ENCODE results near the gene LSS.

DNA sequence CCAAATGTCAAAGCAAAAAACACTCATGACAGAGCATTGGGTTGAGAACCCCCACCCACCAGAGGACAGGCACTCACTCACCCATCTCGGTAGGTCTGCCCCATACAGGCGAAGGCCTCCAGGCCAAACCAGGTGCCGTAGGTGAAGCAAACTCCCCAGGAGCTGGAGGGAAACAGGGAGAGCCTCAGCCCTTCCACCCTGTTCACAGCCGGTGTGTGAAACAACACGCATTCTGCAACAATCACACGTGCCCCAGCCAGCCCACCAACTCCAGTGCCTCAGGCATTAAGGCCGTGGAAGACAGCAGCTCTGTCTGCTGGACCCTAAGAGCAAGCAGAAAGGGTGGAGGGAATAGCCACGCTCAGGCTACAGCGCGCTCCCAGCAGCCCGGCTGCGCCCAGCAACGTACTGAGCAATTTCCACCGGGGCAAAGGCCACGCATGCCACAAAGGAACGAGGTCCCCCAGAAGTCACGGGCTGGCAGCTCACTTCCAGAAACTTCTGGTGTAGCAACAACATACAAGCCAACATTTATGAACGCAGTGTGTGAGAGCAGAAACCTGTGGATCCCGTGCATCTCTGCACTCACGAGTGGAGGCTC, 32.9 kb downstream of the LSS start:
- TF ChIP-seq, protein P1, sequence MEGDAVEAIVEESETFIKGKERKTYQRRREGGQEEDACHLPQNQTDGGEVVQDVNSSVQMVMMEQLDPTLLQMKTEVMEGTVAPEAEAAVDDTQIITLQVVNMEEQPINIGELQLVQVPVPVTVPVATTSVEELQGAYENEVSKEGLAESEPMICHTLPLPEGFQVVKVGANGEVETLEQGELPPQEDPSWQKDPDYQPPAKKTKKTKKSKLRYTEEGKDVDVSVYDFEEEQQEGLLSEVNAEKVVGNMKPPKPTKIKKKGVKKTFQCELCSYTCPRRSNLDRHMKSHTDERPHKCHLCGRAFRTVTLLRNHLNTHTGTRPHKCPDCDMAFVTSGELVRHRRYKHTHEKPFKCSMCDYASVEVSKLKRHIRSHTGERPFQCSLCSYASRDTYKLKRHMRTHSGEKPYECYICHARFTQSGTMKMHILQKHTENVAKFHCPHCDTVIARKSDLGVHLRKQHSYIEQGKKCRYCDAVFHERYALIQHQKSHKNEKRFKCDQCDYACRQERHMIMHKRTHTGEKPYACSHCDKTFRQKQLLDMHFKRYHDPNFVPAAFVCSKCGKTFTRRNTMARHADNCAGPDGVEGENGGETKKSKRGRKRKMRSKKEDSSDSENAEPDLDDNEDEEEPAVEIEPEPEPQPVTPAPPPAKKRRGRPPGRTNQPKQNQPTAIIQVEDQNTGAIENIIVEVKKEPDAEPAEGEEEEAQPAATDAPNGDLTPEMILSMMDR (conservative IDR thresholded peaks at IDR 0.05; ENCODE audit: low read depth, low read length): no peak
- no peak for TF ChIP-seq EZH2 (IDR thresholded peaks at IDR 0.05; ENCODE audit: borderline replicate concordance, low read depth, low read length, poor library complexity, severe bottlenecking)
